ENCODE data around the gene UGT2B11.
"Not testable (repeated sequence)": the region's sequence is repeated elsewhere in the genome, so short reads cannot be mapped to it uniquely, and the experiment has no call there.

The UGT2B11 gene

GRCh38 chr4:69214716-69215115 is at the start of gene UGT2B11:
Gene UGT2B11 (minus strand): TSS chr4:69214748. CDS start chr4:69214722, 26 bp downstream.
- no peak for DNase-seq

- not testable (repeated sequence) for DNase-seq
Observed at GRCh38 chr4:69253147-69253772, 38.7 kb upstream of the UGT2B11 start.

GRCh38 chr4:69250884-69251283 is 36.3 kb upstream of the UGT2B11 start:
- not testable (repeated sequence) for DNase-seq

GRCh38 chr4:69242562-69243240 is 28.2 kb upstream of the UGT2B11 start:
- not testable (repeated sequence) for DNase-seq

DNA sequence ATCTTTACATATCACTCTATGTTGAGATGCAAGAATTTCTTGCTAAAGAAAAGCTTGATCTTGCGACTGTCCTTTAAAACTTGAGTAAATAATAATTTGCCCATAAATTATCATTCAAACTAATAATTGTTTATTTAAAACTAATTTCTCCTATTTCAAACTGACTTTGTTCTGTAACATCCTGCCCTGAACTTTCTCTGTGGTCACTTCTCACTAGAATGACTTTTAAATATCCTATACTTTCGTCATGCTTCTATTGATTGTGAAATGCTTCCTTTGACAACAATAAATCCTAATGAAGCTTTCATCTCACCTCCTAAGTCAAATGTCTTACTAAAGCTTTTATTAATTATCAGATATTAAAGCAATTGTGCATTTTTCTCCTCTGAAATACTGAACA is 27.2 kb upstream of the UGT2B11 start:
- not testable (repeated sequence) for DNase-seq

GRCh38 chr4:69240787-69241186 is 26.2 kb upstream of the UGT2B11 start:
- DNase-seq, result not testable (repeated sequence)

DNA sequence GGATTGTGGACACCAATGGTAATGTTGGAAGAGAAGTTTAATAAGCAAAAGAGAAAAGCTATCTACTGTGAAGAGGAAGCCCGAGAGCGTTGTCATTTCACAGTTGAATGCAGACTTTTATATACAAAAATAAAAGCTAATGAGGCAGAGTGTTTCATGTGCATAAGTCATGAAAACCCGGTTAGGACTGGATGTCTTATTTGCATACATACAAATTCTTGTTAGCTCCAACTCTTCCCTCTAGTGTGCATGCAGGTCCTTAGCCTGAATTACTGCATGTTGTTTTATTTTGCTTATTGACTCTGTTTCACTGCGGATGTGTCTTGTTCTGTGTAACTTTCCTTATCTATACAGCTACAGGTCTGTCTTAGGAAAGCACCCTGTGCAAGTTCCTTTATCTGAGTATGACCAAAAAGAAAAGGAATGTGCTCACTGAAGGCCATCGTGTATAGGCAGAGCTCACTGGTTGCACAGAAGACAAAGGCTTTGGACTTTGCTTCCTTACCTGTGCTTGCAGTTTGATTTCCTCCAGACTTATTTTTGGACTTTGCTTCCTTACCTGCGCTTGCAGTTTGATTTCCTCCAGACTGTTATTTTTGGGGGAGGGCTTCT is 25.1 kb upstream of the UGT2B11 start:
- DNase-seq, result no peak

GRCh38 chr4:69239092-69239491 is 24.5 kb upstream of the UGT2B11 start:
- DNase-seq, result no peak

GRCh38 chr4:69224891-69225290 is 10.3 kb upstream of the UGT2B11 start:
- DNase-seq, result no peak

DNA sequence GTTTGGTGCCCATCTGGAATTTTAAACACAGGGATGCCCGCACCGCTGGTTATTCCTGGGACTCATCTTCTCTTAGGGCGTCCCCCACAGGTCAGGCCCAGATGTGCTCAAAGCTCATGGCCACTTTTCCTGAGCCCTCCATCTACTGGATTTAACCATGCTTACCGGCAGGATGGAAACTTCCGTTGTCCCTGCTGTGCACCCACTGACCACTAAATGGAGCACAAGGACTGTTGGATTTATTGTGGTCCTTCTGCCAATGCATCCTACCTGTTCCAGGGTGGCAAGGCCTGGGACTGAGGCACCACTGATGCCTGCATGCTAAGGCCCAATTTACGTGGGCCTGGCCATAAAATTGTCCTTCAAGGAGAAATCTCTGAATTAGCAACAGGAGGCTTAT is 8.7 kb upstream of the UGT2B11 start:
- not testable (repeated sequence) for DNase-seq

- not testable (repeated sequence) for DNase-seq
Observed at GRCh38 chr4:69218491-69218890, 3.9 kb upstream of the UGT2B11 start.

DNA sequence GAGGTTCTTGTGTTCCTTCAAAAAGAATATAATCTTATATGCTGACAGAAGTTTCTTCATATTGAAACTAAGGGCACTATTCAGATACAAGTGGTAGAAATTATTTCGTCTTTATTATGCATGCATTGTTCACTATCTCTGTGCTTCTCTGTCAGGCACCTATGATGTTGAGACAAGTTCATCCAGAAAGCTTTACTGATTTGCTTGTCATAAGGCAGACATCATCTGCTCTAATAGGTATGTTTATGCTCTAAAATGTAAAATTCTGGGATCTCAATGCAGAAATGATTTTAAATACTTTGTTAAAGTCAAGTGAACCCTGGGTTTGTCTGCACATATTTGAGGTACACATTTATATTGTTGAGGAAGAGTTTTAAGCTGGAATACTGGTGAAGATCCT is 3.6 kb downstream of the UGT2B11 start:
- DNase-seq, result no peak

DNA sequence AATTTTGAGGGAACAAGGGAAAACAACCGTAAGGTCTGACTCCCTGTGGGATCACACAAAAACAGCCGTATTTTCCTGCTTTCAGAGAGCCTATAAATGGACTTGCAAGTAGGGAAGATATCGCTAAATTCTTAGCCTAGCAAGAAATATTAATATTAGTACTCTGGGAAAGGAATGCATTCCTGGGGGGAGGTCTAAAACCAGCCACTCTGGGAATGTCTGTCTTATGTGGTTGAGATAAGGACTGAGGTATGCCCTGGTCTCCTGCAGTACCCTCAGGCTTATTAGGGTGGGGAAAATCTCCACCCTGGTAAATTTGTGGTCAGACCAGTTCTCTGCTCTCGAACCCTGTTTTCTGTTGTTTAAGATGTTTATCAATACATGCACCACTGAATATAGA is 16.0 kb downstream of the UGT2B11 start:
- DNase-seq, result not testable (repeated sequence)

DNA sequence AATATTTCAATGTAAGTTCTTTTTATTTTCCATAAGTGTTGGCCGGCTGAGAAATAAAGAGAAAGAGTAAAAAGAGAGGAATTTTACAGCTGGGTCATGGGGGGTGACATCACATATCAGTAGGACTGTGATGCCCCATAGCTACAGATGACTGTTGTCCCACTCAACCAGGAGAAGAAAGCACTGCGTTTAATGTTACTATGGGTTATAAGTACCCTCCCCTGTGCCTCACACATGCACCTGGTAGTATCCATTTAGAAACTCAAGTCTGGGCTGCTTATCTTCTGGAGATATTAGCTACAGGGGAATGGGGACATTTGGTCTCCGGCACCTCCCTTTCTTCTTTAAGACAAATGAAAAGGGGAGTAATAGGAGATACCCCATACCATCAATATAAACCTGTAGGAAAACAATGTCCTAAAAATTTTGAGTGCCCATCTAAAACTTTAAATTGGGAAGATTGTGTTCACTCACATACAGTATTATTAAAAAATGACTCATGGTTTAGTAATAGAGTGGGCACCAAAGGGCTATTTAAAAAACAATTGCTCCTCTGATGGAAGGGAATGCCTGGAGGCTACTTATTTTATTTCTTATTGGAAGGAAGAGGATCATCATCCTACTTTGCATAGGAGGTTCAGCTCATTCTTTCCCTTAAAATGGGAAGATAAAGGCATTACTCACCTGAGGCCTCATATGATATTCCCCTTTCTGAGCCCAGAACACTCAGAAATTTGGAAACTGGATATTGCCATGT is 18.2 kb downstream of the UGT2B11 start:
- no peak for DNase-seq

- no peak for DNase-seq
Observed at GRCh38 chr4:69194166-69194565, 20.4 kb downstream of the UGT2B11 start.

DNA sequence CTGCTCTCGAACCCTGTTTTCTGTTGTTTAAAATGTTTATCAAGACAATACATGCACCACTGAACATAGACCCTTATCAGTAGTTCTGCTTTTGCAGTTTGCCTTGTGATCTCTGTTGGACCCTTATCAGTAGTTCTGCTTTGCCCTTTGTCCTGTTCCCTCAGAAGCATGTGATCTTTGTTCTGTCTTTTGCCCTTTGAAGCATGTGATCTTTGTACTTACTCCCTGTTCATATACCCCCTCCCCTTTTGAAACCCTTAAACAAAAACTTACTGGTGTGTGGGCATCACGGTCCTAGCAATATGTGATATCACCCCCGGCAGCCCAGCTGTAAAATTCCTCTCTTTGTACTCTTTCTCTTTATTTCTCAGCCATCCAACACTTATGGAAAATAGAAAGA is 22.6 kb downstream of the UGT2B11 start:
- not testable (repeated sequence) for DNase-seq

DNA sequence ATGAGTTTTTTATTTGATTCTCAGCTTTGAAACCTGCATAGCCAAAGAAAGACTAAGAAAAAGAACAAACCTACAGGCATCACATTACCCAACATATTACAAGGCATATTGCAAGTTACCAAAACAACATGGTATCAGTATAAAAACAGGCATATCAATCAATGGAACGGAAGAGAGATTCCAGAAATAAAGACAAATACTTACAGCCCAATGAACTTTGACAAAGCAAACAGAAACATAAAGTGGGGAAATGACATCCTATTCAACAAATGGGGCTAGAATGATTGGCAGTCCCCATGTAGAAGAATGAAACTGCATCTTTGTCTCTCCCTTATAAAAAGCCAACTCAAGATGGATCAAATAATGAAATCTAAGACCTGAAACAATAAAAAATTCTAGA is 23.9 kb downstream of the UGT2B11 start:
- DNase-seq, result not testable (repeated sequence)

DNA sequence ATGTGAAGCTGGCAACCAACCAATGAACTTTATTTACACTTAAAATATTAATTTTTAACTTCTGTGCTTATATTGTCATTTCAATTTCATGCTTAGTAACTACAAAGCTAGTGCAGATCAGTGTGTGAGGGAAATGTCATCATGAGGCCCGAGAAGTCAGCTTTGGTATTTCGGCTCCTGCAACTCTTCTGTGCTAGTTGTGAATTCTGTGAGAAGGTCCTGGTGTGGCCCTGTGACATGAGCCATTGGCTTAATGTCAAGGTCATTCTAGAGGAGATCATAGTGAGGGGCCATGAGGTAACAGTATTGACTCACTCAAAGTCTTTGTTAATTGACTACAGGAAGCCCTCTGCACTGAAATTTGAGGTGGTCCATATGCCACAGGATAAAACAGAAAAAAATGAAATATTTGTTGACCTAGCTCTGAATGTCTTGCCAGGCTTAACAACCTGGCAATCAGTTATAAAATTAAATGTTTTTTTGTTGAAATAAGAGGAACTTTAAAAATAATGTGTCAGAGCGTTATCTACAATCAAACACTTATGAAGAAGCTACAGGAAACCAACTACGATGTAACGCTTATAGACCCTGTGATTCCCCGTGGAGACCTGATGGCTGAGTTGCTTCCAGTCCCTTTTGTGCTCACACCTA is 32.9 kb downstream of the UGT2B11 start:
- DNase-seq, result not testable (repeated sequence)

GRCh38 chr4:69179817-69180216 is 34.7 kb downstream of the UGT2B11 start:
- not testable (repeated sequence) for DNase-seq

- not testable (repeated sequence) for DNase-seq
Observed at GRCh38 chr4:69178751-69179205, 35.8 kb downstream of the UGT2B11 start.

- peak; percentile 25 to 28 for DNase-seq
Observed at GRCh38 chr4:69170233-69171134, 44.1 kb downstream of the UGT2B11 start.

DNA sequence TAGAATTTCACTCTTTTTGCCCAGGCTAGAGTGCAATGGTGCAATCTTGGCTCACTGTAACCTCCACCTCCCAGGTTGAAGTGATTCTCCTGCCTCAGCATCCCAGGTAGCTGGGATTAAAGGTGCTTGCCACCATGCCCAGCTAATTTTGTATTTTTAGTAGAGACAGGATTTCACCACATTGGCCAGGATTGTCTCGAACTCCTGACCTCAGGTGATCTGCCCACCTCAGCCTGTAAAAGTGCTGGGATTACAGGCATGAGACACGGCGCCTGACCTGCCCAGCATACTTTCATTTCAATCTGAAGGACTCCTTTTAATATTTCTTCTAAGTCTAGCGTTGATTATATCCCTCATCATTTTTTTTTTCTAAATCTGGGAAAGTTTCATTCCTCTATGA is 45.4 kb downstream of the UGT2B11 start:
- DNase-seq, result not testable (repeated sequence)

Measured in activated T-cell treated with anti-CD3 and anti-CD28 coated beads, Interleukin-2, amount 50 U/mL, for 48 hours (primary cell).